HCT116 (cell line): ENCODE results near the gene PRPF40B. TPM values are rescaled to one million over a fixed set of nuclear protein-coding genes. Genes with fewer than 3 reads are reported as not detected.
"Not testable (repeated sequence)": the region's sequence is repeated elsewhere in the genome, so short reads cannot be mapped to it uniquely, and the experiment has no call there.

ENCODE experiments used
- ATAC-seq: fragments of 200-7000 bp; cut with Tn5 transposase; 2 replicates; pipeline ENCODE4 v1.9.1; 2020; ENCODE audit warnings: mild to moderate bottlenecking, moderate library complexity
- BruUV-seq: library from RNA; stranded (reverse); fragments of 400-500 nt; replicated peaks from 2 replicates; lab custom pipeline; 2021; lab: Mats Ljungman, UMichigan
- CTCF ChIA-PET: fragments of 300-600 bp; sonication (Branson Sonifier 250); formaldehyde crosslinking; loops from one replicate; lab custom pipeline; 2021; ENCODE audit warnings: antibody characterized with exemption; lab: Charles Lee
- POLR2A ChIA-PET: fragments of 300-600, 350-600 bp; sonication (Branson Sonifier 250); formaldehyde crosslinking; loops from one replicate; lab custom pipeline; 2021; ENCODE audit warnings: antibody characterized with exemption; lab: Charles Lee
- RAD21 ChIA-PET, 2 experiments: fragments of 300-600 bp; sonication (Branson Sonifier 250); formaldehyde crosslinking; loops; one replicate each; lab custom pipeline; 2023; ENCODE audit warnings: low total read pairs in 2 of 2; ENCODE audit not compliant: uncharacterized antibody in 2 of 2, unreplicated experiment in 2 of 2, low non-redundant PET in 1 of 2; lab: Charles Lee
- DNase-seq: peaks from one replicate; pipeline ENCODE4 v3.0.0-alpha.2; 2010; ENCODE audit warnings: low read depth, low spot score
- H2AFZ ChIP-seq: fragments of 200-600 bp; shearing (Covaris generic), sonication (generic); 2 replicates; pipeline ENCODE4 v1.6.1; 2017; ENCODE audit warnings: low read depth, mixed run types, mixed read lengths, antibody characterized with exemption, low read length; ENCODE audit not compliant: poor library complexity, severe bottlenecking
- H3K27ac ChIP-seq: 2 replicates; pipeline ENCODE4 v1.5.1; 2012; ENCODE audit warnings: low read depth, low read length
- H3K27me3 ChIP-seq: fragments of 200-600 bp; sonication (generic); 2 replicates; pipeline ENCODE4 v1.6.1; 2016; ENCODE audit warnings: mixed run types, low read length, mixed read lengths; ENCODE audit not compliant: insufficient read depth
- H3K36me3 ChIP-seq, 2 experiments: fragments of 200-500 bp in 1 of 2; fragments of 200-600 bp in 1 of 2; sonication (Bioruptor generic) in 1 of 2; sonication (generic) in 1 of 2; 2 replicates each; pipeline versions ENCODE4 v1.5.1 to v1.6.1; 2014 to 2016; ENCODE audit warnings: low read length in 2 of 2, inconsistent platforms in 1 of 2, mixed read lengths in 1 of 2, mixed run types in 1 of 2; ENCODE audit not compliant: insufficient read depth in 2 of 2, control insufficient read depth in 1 of 2
- H3K4me1 ChIP-seq, 2 experiments: fragments of 200-600 bp in 1 of 2; sonication (generic) in 1 of 2; 2 replicates each; pipeline versions ENCODE4 v1.5.1 to v1.6.1; 2012 to 2017; ENCODE audit warnings: low read length in 2 of 2, inconsistent platforms in 1 of 2, mild to moderate bottlenecking in 1 of 2, mixed read lengths in 1 of 2, mixed run types in 1 of 2, moderate library complexity in 1 of 2; ENCODE audit not compliant: insufficient read depth in 2 of 2, control insufficient read depth in 1 of 2
- H3K4me2 ChIP-seq: fragments of 200-600 bp; sonication (generic); 2 replicates; pipeline ENCODE4 v1.6.1; 2017; ENCODE audit warnings: mixed run types, low read length, mixed read lengths
- H3K4me3 ChIP-seq, 2 experiments: fragments of 200-600 bp in 1 of 2; sonication (generic) in 1 of 2; replicated peaks in 1 of 2; 2 replicates each; pipeline ENCODE4 v1.5.1; 2011 to 2016; ENCODE audit warnings: low read length in 2 of 2, control low read depth in 1 of 2, low read depth in 1 of 2, mild to moderate bottlenecking in 1 of 2, mixed read lengths in 1 of 2, mixed run types in 1 of 2
- H3K79me2 ChIP-seq: fragments of 200-600 bp; sonication (generic); 2 replicates; pipeline ENCODE4 v1.6.1; 2017; ENCODE audit warnings: mild to moderate bottlenecking, mixed run types, low read length, moderate library complexity, mixed read lengths; ENCODE audit not compliant: insufficient read depth
- H3K9ac ChIP-seq: fragments of 200-600 bp; sonication (generic); 2 replicates; pipeline ENCODE4 v1.6.1; 2016; ENCODE audit warnings: low read length, mixed read lengths
- H3K9me2 ChIP-seq: fragments of 200-600 bp; sonication (generic), shearing (Covaris generic); 2 replicates; pipeline ENCODE4 v1.6.1; 2017; ENCODE audit warnings: mixed run types, mild to moderate bottlenecking, moderate library complexity; ENCODE audit not compliant: insufficient read depth
- H3K9me3 ChIP-seq, 2 experiments: fragments of 200-500 bp in 1 of 2; fragments of 200-600 bp in 1 of 2; sonication (Bioruptor generic) in 1 of 2; sonication (generic) in 1 of 2; 2 replicates each; pipeline ENCODE4 v1.6.1; 2014 to 2017; ENCODE audit warnings: low read length in 2 of 2, mixed read lengths in 2 of 2, inconsistent platforms in 1 of 2, low read depth in 1 of 2, mild to moderate bottlenecking in 1 of 2, mixed run types in 1 of 2, moderate library complexity in 1 of 2; ENCODE audit not compliant: control insufficient read depth in 1 of 2, insufficient read depth in 1 of 2
- H4K20me1 ChIP-seq: fragments of 200-600 bp; sonication (generic), shearing (Covaris generic); 2 replicates; pipeline ENCODE4 v1.6.1; 2017; ENCODE audit warnings: mixed run types, mild to moderate bottlenecking, moderate library complexity; ENCODE audit not compliant: insufficient read depth
- JUND ChIP-seq: IDR thresholded peaks from 2 replicates; pipeline ENCODE4 v1.6.1; 2012
- POLR2A ChIP-seq: IDR thresholded peaks from 2 replicates; pipeline ENCODE4 v1.7.0; 2011; ENCODE audit warnings: borderline replicate concordance; ENCODE audit not compliant: insufficient read depth, insufficient read length; ENCODE audit errors: extremely low read depth
- intact Hi-C: fragments of 100-400 bp; cut with micrococcal nuclease; formaldehyde crosslinking; loops from 2 replicates; pipeline ENCODE4 v1.10.0; 2022
- total RNA-seq: library from RNA; stranded (reverse); gene quantifications from one replicate; pipeline ENCODE4 v1.2.1, GENCODE V29; 2021; ENCODE audit not compliant: unreplicated experiment

PRPF40B gene
- total RNA-seq, 1 experiment from 2014 or later: 29.0 TPM

GRCh38 chr12:49604856-49605255 lies 18.5 kb upstream of the PRPF40B start:
- Histone ChIP-seq H3K4me3 (no peak overlapping the region), H3K9ac (no peak overlapping the region), H3K4me1 (no peaks in the 10 kb centered on the region), H2AFZ (no peak overlapping the region), H3K27me3 (no peaks in the 10 kb centered on the region), H3K9me3 (no peaks in the 10 kb centered on the region), H3K27ac (no peak overlapping the region), H3K36me3 (no peaks in the 10 kb centered on the region), H4K20me1 (no peaks in the 10 kb centered on the region; the same call in 1 of the 2 replicates), H3K4me2 (no peak overlapping the region), H3K9me2 (no peaks in the 10 kb centered on the region), H3K79me2 (no peaks in the 10 kb centered on the region)
- ATAC-seq (no peak), DNase-seq (no peak)
- ChIA-PET RAD21 (no interaction called here), POLR2A (no interaction called here), CTCF (interaction anchor here (1.3 kb wide), 1 partner anchor 25 kb away, joined by 3 read pairs; no protein-coding TSS in a partner anchor)
- intact Hi-C loops: no loop called here
- BruUV-seq: no TSS peak
- TF ChIP-seq JUND: no peak
- TF ChIP-seq POLR2A: no peak

- DNase-seq, H3K9me2 ChIP-seq, intact Hi-C loops, RAD21 ChIA-PET, CTCF ChIA-PET, POLR2A ChIA-PET, H3K4me1 ChIP-seq, H3K9ac ChIP-seq, H3K9me3 ChIP-seq, BruUV-seq, H4K20me1 ChIP-seq, H3K79me2 ChIP-seq, H3K36me3 ChIP-seq, H3K27me3 ChIP-seq, H3K4me2 ChIP-seq, ATAC-seq, H2AFZ ChIP-seq, H3K4me3 ChIP-seq, H3K27ac ChIP-seq: not testable (repeated sequence)
Measured at GRCh38 chr12:49605539-49605938, 17.8 kb upstream of the PRPF40B start, which contains the start of gene FAM186B. TSS of gene FAM186B (minus strand) at chr12:49605639. CDS start at chr12:49605477, 162 bp downstream.
